ENCODE data around the gene PPFIBP1. TPM values are rescaled to one million over a fixed set of nuclear protein-coding genes. Genes with fewer than 3 reads are reported as not detected.
A peak's percentile ranks its signal among the peaks of the same experiment; 100 is the strongest.

PPFIBP1 gene
- total and polyA plus RNA-seq, 2 of the 4 experiments (the other 2 are of a cell fraction), result 30.4 to 72.2 TPM

DNA sequence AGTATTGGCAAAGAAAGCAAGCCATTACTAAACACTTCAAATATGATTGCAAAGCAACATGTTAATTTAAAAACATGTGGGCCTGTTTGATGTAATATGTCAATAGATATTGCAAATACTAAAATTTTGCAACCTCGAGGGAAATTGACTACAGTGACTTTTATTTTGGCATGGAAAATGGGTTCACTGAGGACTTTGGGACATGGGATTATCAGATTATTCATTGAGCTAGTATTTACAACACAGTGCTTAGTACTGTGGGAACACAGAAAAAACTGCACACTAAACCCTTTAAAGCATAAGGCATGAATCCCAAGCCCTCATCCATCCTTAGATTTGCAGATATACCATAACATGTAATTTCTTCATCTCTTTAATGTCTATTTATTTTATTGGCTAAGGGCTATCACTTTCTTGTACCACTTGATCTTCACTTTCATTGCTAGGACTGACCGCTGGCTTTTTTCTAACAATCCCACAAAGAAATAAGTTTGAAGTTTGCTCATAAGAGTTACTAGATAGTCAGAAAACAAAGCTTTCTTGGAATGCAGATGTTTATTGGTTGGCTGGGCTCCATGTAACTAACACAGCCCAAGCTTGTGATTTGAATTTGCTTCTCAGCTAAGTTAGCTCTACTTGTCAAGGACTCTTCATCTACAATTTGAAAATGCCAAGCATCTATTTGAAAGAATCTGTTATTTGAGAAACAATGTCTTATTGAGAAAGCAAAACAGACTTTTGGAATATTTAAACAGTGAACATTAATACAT, 48.7 kb downstream of the PPFIBP1 start:
- peak; percentile 77 for DNase-seq
- BruUV-seq (replicated peaks), result no TSS peak
- H3K14ac ChIP-seq (replicated peaks; ENCODE audit: low read depth, low read length), result no peak overlapping the region
- H3K4ac ChIP-seq (ENCODE audit: low read depth, low read length), result no peak overlapping the region
- H2BK20ac ChIP-seq (ENCODE audit: low read depth, low read length), result no peak overlapping the region
- no peak overlapping the region for H3K27ac ChIP-seq (ENCODE audit: insufficient read depth, low read length)
- H4K91ac ChIP-seq (ENCODE audit: insufficient read depth, low read depth, low read length), result no peak overlapping the region
- peaks cover 5 to 58% of the 10 kb centered on the region in 2 experiments for H3K79me1 ChIP-seq (ENCODE audit: low read depth in 1 of 2, low read length in 2 of 2)
- peak overlapping the region; percentile 4; the same call in 1 of the 2 replicates for H2BK120ac ChIP-seq (ENCODE audit: low read depth, low read length)
- H2BK15ac ChIP-seq (ENCODE audit: low read depth, low read length), result no peak overlapping the region
- no peak overlapping the region for H2AK9ac ChIP-seq (replicated peaks; ENCODE audit: low read depth, low read length, poor library complexity)
- no peak overlapping the region for H3K56ac ChIP-seq (ENCODE audit: extremely low read depth, insufficient read depth, low read length)
- peaks cover 17% of the 10 kb centered on the region for H3K4me1 ChIP-seq (ENCODE audit: control insufficient read depth, insufficient read depth, low read length)
- no peak overlapping the region for H3K9ac ChIP-seq (ENCODE audit: low read depth, low read length)
- no peak overlapping the region for H2AFZ ChIP-seq (replicated peaks; ENCODE audit: low read length, poor library complexity)
- H3K4me2 ChIP-seq (ENCODE audit: low read depth, low read length), result peak overlapping the region; percentile 49; the same call in 1 of the 2 replicates
- ATAC-seq (ENCODE audit: low read depth), result no peak; the same call in 1 of the 2 replicates
- H3K18ac ChIP-seq (ENCODE audit: low read depth, low read length), result peak overlapping the region; percentile 52; the same call in 1 of the 2 replicates
- peak overlapping the region; percentile 93 for H2BK5ac ChIP-seq (ENCODE audit: low read depth, low read length, poor library complexity, severe bottlenecking)
- H4K5ac ChIP-seq (ENCODE audit: low read depth, low read length), result no peak overlapping the region
- in situ Hi-C loops (cut with MboI; ENCODE audit: low sequenced_read_pairs) (no loop called here), dilution Hi-C loops (cut with HindIII; ENCODE audit: low sequenced_read_pairs, unreplicated experiment) (no loop called here), intact Hi-C loops (cut with micrococcal nuclease) (loop anchor here (5.0 kb wide), 1 partner anchor 45 kb away; no protein-coding TSS in a partner anchor)
- H3K23ac ChIP-seq (ENCODE audit: low read depth, low read length), result peak overlapping the region; percentile 19; the same call in 1 of the 2 replicates
- H3K27me3 ChIP-seq (ENCODE audit: control insufficient read depth, insufficient read depth, low read length), result no peaks in the 10 kb centered on the region
- ChIA-PET POLR2A (ENCODE audit: unreplicated experiment) (no interaction called here), CTCF (no interaction called here)
- H3K9me1 ChIP-seq (ENCODE audit: insufficient read depth, low read length), result peaks cover 7% of the 10 kb centered on the region; the same call in 1 of the 2 replicates
- no peaks in the 10 kb centered on the region for H3K9me3 ChIP-seq (ENCODE audit: control insufficient read depth, insufficient read depth, low read length)
- no peak overlapping the region for H3K4me3 ChIP-seq (ENCODE audit: insufficient read depth, low read depth, low read length)
- H4K20me1 ChIP-seq (ENCODE audit: insufficient read depth, low read length), result no peaks in the 10 kb centered on the region
- WGBS, 2 experiments (ENCODE audit: extremely low coverage in 2 of 2, insufficient read length in 1 of 2), result no CpG with 5 or more reads among the region's 2 CpGs
- no peaks in the 10 kb centered on the region for H3K36me3 ChIP-seq (ENCODE audit: control insufficient read depth, insufficient read depth, low read length)
- no peak overlapping the region for H2AK5ac ChIP-seq (ENCODE audit: low read depth, low read length)
- H4K8ac ChIP-seq (ENCODE audit: low read depth in 2 of 2, low read length in 2 of 2), result no peak overlapping the region
- TF ChIP-seq BHLHE40 (IDR thresholded peaks at IDR 0.05; ENCODE audit: low read depth, low read length) (no peak), MAZ (IDR thresholded peaks at IDR 0.05; ENCODE audit: borderline replicate concordance, low read depth, low read length) (no peak), RAD21 (IDR thresholded peaks at IDR 0.05; ENCODE audit: low read length) (no peak), MXI1 (IDR thresholded peaks at IDR 0.05; ENCODE audit: borderline replicate concordance, low read depth, low read length) (no peak), POLR2A (IDR thresholded peaks at IDR 0.05; ENCODE audit: low read depth, low read length) (no peak), SMC3 (IDR thresholded peaks at IDR 0.05; ENCODE audit: low read depth, low read length) (no peak), NFE2L2 (IDR thresholded peaks at IDR 0.05; ENCODE audit: low read depth, low read length) (no peak)

All from IMR-90 (cell line).